Smooth muscle cell (in vitro differentiated cells): ENCODE data around the gene SSBP3. TPM values are rescaled to one million over a fixed set of nuclear protein-coding genes. Genes with fewer than 3 reads are reported as not detected.

Source experiments
- DNase-seq: peaks from one replicate; lab custom pipeline; 2025; ENCODE audit not compliant: unreplicated experiment; lab: John Stamatoyannopoulos, UW
- H2AFZ ChIP-seq: fragments of 200-600 bp; sonication (generic); 2 replicates; pipeline ENCODE4 v1.6.0; 2016; ENCODE audit warnings: antibody characterized with exemption, low read depth, mild to moderate bottlenecking
- H3F3A ChIP-seq: fragments of 200-600 bp; sonication (generic); 2 replicates; pipeline ENCODE4 v1.6.0; 2017; ENCODE audit warnings: antibody characterized with exemption, low read depth
- H3K27ac ChIP-seq: fragments of 200-600 bp; sonication (generic); 2 replicates; pipeline ENCODE4 v1.5.1; 2016; ENCODE audit warnings: low read depth, mild to moderate bottlenecking
- H3K27me3 ChIP-seq: fragments of 200-600 bp; sonication (generic); 2 replicates; pipeline ENCODE4 v1.6.1; 2016; ENCODE audit warnings: low read depth, mild to moderate bottlenecking
- H3K36me3 ChIP-seq: fragments of 200-600 bp; sonication (generic); 2 replicates; pipeline ENCODE4 v1.5.1; 2016; ENCODE audit warnings: low read depth
- H3K4me1 ChIP-seq: fragments of 200-600 bp; sonication (generic); 2 replicates; pipeline ENCODE4 v1.5.1; 2016; ENCODE audit warnings: low read depth
- H3K4me2 ChIP-seq: fragments of 200-600 bp; sonication (generic); 2 replicates; pipeline ENCODE4 v1.6.0; 2016; ENCODE audit warnings: mild to moderate bottlenecking
- H3K4me3 ChIP-seq: fragments of 200-600 bp; sonication (generic); 2 replicates; pipeline ENCODE4 v1.5.1; 2016; ENCODE audit warnings: mild to moderate bottlenecking
- H3K79me2 ChIP-seq: fragments of 200-600 bp; sonication (generic); 2 replicates; pipeline ENCODE4 v1.6.0; 2016; ENCODE audit warnings: low read depth, mild to moderate bottlenecking
- H3K9ac ChIP-seq: fragments of 200-600 bp; sonication (generic); 2 replicates; pipeline ENCODE4 v1.6.0; 2016; ENCODE audit warnings: low read depth
- H3K9me3 ChIP-seq: fragments of 200-600 bp; sonication (generic); replicated peaks from 2 replicates; pipeline ENCODE4 v1.5.1; 2016; ENCODE audit warnings: low read depth
- H4K20me1 ChIP-seq: fragments of 200-600 bp; sonication (generic); 2 replicates; pipeline ENCODE4 v1.6.0; 2016; ENCODE audit warnings: low read depth
- WGBS: methylation state at CpG from one replicate; pipeline ENCODE4 v1.1.7; 2016; ENCODE audit warnings: low lambda C conversion rate; 5-methylcytosine and 5-hydroxymethylcytosine counted together
- polyA plus RNA-seq: library from polyadenylated mRNA; unstranded; fragments of >200 nt; fragmentation: Nextera tagmentation; extraction: Ambion mirVana; gene quantifications from 2 replicates; pipeline ENCODE4 v1.2.1, GENCODE V29; 2016
- total RNA-seq: library from RNA; depleted of rRNA; stranded (reverse); fragments of >200 nt; gene quantifications from 2 replicates; pipeline ENCODE4 v1.2.3, GENCODE V29; 2014
- TF ChIP-seq, protein P1 (sequence below): fragments of 200-600 bp; sonication (generic); IDR thresholded peaks from 2 replicates; pipeline ENCODE4 v1.5.1; 2017; ENCODE audit warnings: borderline replicate concordance, mild to moderate bottlenecking, antibody characterized with exemption; ENCODE audit not compliant: insufficient read depth, poor library complexity, severe bottlenecking

SSBP3 gene
- total and polyA plus RNA-seq, 2 experiments from 2014 or later = 26.5 to 30.1 TPM

DNA sequence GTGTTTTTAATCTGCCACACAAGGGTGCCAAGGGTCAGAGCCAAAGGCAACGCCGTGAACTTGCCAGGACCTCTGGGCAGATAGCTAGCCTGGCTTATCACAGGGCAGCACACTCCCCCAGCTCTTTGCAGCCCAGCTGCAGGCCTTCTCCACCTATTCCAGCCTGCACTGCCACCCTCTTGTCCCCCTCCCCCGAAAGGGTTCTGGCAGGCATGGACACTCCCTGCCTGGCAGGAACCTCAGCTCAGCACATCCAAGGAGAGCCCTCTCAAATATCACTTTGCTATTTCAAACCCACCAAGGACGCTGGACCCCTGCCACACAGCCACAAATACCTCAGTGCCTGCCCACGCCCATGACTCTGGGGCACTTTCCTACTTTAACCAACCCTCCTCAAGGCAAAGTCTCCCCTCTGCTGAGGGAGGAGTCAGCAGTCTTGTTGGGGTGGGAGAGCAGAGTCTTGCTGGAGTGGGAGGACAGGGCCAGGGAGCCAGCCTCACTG lies 9.1 kb downstream of the SSBP3 start:
- H3K9ac ChIP-seq = no peak overlapping the region
- no peak overlapping the region for H3K4me2 ChIP-seq
- no peaks in the 10 kb centered on the region for H3F3A ChIP-seq
- peaks cover 99% of the 10 kb centered on the region for H4K20me1 ChIP-seq
- TF ChIP-seq, protein P1, sequence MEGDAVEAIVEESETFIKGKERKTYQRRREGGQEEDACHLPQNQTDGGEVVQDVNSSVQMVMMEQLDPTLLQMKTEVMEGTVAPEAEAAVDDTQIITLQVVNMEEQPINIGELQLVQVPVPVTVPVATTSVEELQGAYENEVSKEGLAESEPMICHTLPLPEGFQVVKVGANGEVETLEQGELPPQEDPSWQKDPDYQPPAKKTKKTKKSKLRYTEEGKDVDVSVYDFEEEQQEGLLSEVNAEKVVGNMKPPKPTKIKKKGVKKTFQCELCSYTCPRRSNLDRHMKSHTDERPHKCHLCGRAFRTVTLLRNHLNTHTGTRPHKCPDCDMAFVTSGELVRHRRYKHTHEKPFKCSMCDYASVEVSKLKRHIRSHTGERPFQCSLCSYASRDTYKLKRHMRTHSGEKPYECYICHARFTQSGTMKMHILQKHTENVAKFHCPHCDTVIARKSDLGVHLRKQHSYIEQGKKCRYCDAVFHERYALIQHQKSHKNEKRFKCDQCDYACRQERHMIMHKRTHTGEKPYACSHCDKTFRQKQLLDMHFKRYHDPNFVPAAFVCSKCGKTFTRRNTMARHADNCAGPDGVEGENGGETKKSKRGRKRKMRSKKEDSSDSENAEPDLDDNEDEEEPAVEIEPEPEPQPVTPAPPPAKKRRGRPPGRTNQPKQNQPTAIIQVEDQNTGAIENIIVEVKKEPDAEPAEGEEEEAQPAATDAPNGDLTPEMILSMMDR = no peak
- H3K4me1 ChIP-seq = peaks cover 4% of the 10 kb centered on the region
- DNase-seq = no peak
- H3K9me3 ChIP-seq = no peaks in the 10 kb centered on the region
- H3K27ac ChIP-seq = no peak overlapping the region
- no peak overlapping the region for H2AFZ ChIP-seq
- H3K4me3 ChIP-seq = no peak overlapping the region
- 82% methylated on average over 5 of the region's 5 CpGs for WGBS
- no peaks in the 10 kb centered on the region for H3K27me3 ChIP-seq
- peaks cover 91% of the 10 kb centered on the region for H3K79me2 ChIP-seq
- peaks cover 10% of the 10 kb centered on the region for H3K36me3 ChIP-seq

DNA sequence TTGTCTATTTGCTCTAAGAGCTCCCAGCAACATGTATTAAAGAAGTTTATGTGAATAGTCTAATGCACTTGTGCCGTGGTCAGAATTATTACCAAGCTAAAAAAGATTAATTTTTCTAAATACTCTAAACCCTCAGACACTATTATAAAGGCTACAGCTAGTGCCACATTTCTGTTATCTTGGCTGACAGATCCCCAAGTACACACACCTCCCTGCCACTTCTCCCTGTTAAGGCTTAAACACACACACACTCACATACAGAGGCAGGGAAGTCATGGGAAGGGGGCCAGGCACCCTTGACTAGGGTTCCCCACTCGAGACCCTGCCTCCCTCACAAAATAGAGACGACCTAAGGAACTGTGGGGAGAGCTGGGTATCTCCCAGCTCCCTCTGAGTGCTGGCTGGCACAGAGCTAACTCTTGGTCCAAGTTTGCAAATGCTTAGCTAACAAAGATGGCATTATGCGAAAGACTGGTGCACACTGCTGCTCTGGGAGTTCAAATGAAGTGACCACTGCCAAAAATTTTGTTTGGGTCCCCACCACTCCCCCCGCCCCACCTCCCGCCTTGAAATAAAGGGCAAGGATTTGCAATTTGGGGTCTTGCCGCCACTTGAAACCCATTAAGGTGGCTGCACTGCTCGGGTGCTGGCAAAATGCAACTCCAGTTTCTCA lies 9.8 kb downstream of the SSBP3 start:
- TF ChIP-seq, protein P1 = no peak
- Histone ChIP-seq H4K20me1 (peaks cover 99% of the 10 kb centered on the region), H3K4me2 (no peak overlapping the region), H3K4me3 (no peak overlapping the region), H3K27me3 (no peaks in the 10 kb centered on the region), H3K9me3 (no peaks in the 10 kb centered on the region), H2AFZ (no peak overlapping the region), H3K79me2 (peaks cover 91% of the 10 kb centered on the region), H3F3A (no peaks in the 10 kb centered on the region), H3K27ac (no peak overlapping the region), H3K36me3 (peaks cover 8% of the 10 kb centered on the region), H3K9ac (no peak overlapping the region), H3K4me1 (peaks cover 12% of the 10 kb centered on the region)
- DNase-seq = no peak
- WGBS = 94% methylated on average over 8 of the region's 8 CpGs

DNA sequence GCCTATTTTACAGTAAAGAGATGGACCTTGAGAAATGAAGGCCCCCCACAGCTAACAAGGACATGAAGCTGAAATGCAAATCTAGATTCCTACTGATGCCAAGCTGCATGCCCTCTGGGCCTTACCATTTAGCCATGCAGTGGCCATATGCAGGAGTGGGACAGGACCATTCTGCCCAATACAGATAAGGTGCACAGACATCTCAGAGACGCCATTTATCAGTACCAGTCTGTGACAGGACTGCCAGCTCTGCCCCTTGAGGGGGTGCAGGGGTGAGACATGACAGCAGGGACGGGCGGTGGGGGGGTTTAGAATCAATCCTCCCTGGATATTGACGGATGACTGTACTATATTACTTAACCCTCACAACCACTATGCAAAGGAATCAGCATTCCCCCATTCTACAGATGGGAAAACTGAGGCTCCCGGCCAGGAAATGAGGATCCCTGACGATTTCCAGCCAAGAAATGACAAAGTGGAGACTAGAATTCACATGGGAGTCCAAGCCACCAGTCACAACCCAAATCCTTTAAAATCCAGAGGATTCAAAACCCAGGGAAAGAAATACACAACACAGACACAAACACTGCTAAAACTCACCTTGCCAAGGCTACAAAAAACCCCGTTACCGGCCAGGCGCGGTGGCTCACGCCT lies 10.8 kb downstream of the SSBP3 start:
- H3K4me2 ChIP-seq = no peak overlapping the region
- H3K4me1 ChIP-seq = peaks cover 15% of the 10 kb centered on the region
- 98% methylated on average over 11 of the region's 11 CpGs for WGBS
- H3K27me3 ChIP-seq = no peaks in the 10 kb centered on the region
- H3K27ac ChIP-seq = no peak overlapping the region
- DNase-seq = no peak
- TF ChIP-seq, protein P1 = no peak
- H2AFZ ChIP-seq = no peak overlapping the region
- no peaks in the 10 kb centered on the region for H3F3A ChIP-seq
- peaks cover 99% of the 10 kb centered on the region for H4K20me1 ChIP-seq
- no peaks in the 10 kb centered on the region for H3K9me3 ChIP-seq
- H3K4me3 ChIP-seq = no peak overlapping the region
- H3K9ac ChIP-seq = no peak overlapping the region
- no peaks in the 10 kb centered on the region for H3K36me3 ChIP-seq
- H3K79me2 ChIP-seq = peaks cover 90% of the 10 kb centered on the region
